Measurements from ENCODE around the gene SHROOM2.

The SHROOM2 gene

DNA sequence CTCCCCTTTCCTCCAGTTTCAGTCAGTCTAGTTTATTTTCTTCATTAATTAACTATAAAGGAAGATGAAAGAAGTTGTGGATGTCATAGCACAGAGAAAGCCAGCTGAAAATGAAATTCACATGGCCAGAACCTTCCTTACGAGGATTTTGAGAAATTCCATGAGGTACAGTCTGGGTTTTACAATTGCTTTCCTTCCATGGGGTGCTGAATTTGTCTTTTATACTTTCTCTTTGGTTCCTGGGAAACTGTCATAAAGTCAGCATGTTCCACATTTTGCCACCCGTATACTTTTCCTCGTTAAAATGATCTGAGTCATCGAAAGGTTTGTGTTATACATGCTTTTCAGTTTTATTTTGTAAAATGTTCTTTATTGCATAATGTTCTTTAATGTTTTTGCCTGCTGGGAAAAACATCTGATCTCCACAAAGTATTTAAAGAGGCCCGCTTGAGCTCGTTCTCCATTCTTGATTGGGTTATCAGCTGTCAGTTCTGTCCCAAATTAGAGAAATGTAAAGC, 102.8 kb downstream of the SHROOM2 start:
- no peaks in the 10 kb centered on the region for H3F3A ChIP-seq (ENCODE audit: insufficient read depth, low read length)
- no peak overlapping the region for H3K27ac ChIP-seq (ENCODE audit: low read length)
- H3K36me3 ChIP-seq (replicated peaks; ENCODE audit: insufficient read depth, low read length), result no peaks in the 10 kb centered on the region
- H3K27me3 ChIP-seq (replicated peaks; ENCODE audit: insufficient read depth, low read length), result no peaks in the 10 kb centered on the region
- no peaks in the 10 kb centered on the region for H3K9me3 ChIP-seq (replicated peaks; ENCODE audit: insufficient read depth, low read length)
- H3K9ac ChIP-seq (ENCODE audit: low read length), result no peak overlapping the region
- no peaks in the 10 kb centered on the region for H3K9me2 ChIP-seq (replicated peaks; ENCODE audit: insufficient read depth, low read length)
- TF ChIP-seq EZH2phosphoT487 (IDR thresholded peaks at IDR 0.05; ENCODE audit: low read length), result no peak
- no peaks in the 10 kb centered on the region for H3K79me2 ChIP-seq (ENCODE audit: low read length)
- H3K4me3 ChIP-seq (ENCODE audit: low read length), result no peak overlapping the region
- no peaks in the 10 kb centered on the region for H4K20me1 ChIP-seq (ENCODE audit: insufficient read depth, low read length)
- no peak overlapping the region for H3K4me2 ChIP-seq (ENCODE audit: low read depth, low read length)
- no peaks in the 10 kb centered on the region for H3K4me1 ChIP-seq (ENCODE audit: low read length)
- no peak overlapping the region for H2AFZ ChIP-seq (ENCODE audit: low read length)
- no peak for DNase-seq

DNA sequence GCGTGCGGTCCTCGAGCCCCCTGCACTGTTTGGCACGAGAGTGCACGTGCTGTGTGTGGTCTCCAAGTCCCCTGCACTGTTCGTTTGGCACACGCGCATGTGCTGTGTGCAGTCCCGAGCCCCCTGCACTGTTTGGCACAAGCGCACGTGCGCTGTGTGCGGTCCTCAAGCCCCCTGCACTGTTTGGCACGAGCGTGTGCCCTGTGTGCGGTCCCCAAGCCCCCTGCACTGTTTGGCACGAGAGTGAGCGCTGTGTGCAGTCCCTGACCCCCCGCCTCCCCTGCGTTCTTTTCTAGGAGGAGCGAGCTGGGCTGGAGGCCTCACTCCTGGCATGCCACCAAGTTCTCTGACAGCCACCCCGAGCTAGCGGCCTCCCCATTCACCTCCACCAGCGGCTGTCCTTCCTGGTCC, 104.5 kb downstream of the SHROOM2 start:
- TF ChIP-seq EZH2phosphoT487 (IDR thresholded peaks at IDR 0.05; ENCODE audit: low read length) (no peak), EZH2 (optimal IDR thresholded peaks at IDR 0.05; ENCODE audit: low read depth, low read length) (no peak)
- TF ChIP-seq, protein P1, sequence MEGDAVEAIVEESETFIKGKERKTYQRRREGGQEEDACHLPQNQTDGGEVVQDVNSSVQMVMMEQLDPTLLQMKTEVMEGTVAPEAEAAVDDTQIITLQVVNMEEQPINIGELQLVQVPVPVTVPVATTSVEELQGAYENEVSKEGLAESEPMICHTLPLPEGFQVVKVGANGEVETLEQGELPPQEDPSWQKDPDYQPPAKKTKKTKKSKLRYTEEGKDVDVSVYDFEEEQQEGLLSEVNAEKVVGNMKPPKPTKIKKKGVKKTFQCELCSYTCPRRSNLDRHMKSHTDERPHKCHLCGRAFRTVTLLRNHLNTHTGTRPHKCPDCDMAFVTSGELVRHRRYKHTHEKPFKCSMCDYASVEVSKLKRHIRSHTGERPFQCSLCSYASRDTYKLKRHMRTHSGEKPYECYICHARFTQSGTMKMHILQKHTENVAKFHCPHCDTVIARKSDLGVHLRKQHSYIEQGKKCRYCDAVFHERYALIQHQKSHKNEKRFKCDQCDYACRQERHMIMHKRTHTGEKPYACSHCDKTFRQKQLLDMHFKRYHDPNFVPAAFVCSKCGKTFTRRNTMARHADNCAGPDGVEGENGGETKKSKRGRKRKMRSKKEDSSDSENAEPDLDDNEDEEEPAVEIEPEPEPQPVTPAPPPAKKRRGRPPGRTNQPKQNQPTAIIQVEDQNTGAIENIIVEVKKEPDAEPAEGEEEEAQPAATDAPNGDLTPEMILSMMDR (IDR thresholded peaks at IDR 0.05; ENCODE audit: low read length), result no peak

DNA sequence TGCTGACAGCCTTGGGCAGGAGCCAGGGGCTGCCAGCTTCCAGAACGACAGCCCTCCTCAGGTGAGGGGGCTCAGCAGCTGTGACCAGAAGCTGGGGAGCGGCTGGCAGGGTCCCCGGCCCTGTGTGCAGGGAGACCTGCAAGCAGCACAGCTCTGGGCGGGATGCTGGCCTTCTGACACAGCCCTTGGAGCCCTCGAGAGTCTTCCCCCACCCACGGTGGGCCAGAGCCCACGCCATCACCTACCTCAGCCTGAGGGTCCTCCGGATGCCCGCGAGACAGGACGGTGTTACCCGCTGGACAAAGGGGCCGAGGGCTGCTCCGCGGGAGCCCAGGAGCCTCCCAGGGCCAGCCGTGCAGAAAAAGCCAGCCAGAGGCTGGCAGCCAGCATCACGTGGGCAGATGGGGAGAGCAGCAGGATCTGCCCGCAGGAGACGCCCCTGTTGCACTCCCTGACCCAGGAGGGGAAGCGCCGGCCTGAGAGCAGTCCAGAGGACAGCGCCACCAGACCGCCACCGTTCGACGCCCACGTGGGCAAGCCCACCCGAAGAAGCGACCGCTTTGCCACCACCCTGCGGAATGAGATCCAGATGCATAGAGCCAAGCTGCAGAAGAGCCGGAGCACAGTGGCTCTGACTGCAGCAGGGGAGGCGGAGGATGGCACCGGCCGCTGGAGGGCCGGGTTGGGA, 109.1 kb downstream of the SHROOM2 start:
- no peak overlapping the region for H2AFZ ChIP-seq (ENCODE audit: low read length)
- no peaks in the 10 kb centered on the region for H3K79me2 ChIP-seq (ENCODE audit: low read length)
- H3K9me2 ChIP-seq (replicated peaks; ENCODE audit: insufficient read depth, low read length), result no peaks in the 10 kb centered on the region
- no peak overlapping the region for H3K4me3 ChIP-seq (ENCODE audit: low read length)
- H3K27me3 ChIP-seq (replicated peaks; ENCODE audit: insufficient read depth, low read length), result no peaks in the 10 kb centered on the region
- no peak overlapping the region for H3K4me2 ChIP-seq (ENCODE audit: low read depth, low read length)
- TF ChIP-seq EZH2 (optimal IDR thresholded peaks at IDR 0.05; ENCODE audit: low read depth, low read length) (no peak), EZH2phosphoT487 (IDR thresholded peaks at IDR 0.05; ENCODE audit: low read length) (no peak)
- TF ChIP-seq, protein P1 (IDR thresholded peaks at IDR 0.05; ENCODE audit: low read length), result no peak
- H4K20me1 ChIP-seq (ENCODE audit: insufficient read depth, low read length), result no peaks in the 10 kb centered on the region
- H3K27ac ChIP-seq (ENCODE audit: low read length), result no peak overlapping the region
- no peaks in the 10 kb centered on the region for H3F3A ChIP-seq (ENCODE audit: insufficient read depth, low read length)
- no peaks in the 10 kb centered on the region for H3K9me3 ChIP-seq (replicated peaks; ENCODE audit: insufficient read depth, low read length)
- no peak for DNase-seq
- no peaks in the 10 kb centered on the region for H3K4me1 ChIP-seq (ENCODE audit: low read length)
- no peaks in the 10 kb centered on the region for H3K36me3 ChIP-seq (replicated peaks; ENCODE audit: insufficient read depth, low read length)
- no peak overlapping the region for H3K9ac ChIP-seq (ENCODE audit: low read length)

More for the DNA sequence above, 104.5 kb downstream of the SHROOM2 start:
- no peak overlapping the region for H3K4me3 ChIP-seq (ENCODE audit: low read length)
- H3K4me2 ChIP-seq (ENCODE audit: low read depth, low read length), result no peak overlapping the region
- H3F3A ChIP-seq (ENCODE audit: insufficient read depth, low read length), result no peaks in the 10 kb centered on the region
- no peaks in the 10 kb centered on the region for H4K20me1 ChIP-seq (ENCODE audit: insufficient read depth, low read length)
- no peaks in the 10 kb centered on the region for H3K27me3 ChIP-seq (replicated peaks; ENCODE audit: insufficient read depth, low read length)
- no peaks in the 10 kb centered on the region for H3K9me2 ChIP-seq (replicated peaks; ENCODE audit: insufficient read depth, low read length)
- no peaks in the 10 kb centered on the region for H3K9me3 ChIP-seq (replicated peaks; ENCODE audit: insufficient read depth, low read length)
- no peaks in the 10 kb centered on the region for H3K79me2 ChIP-seq (ENCODE audit: low read length)
- no peak overlapping the region for H2AFZ ChIP-seq (ENCODE audit: low read length)
- no peak for DNase-seq
- no peak overlapping the region for H3K9ac ChIP-seq (ENCODE audit: low read length)
- H3K4me1 ChIP-seq (ENCODE audit: low read length), result no peaks in the 10 kb centered on the region
- H3K36me3 ChIP-seq (replicated peaks; ENCODE audit: insufficient read depth, low read length), result no peaks in the 10 kb centered on the region
- H3K27ac ChIP-seq (ENCODE audit: low read length), result no peak overlapping the region

DNA sequence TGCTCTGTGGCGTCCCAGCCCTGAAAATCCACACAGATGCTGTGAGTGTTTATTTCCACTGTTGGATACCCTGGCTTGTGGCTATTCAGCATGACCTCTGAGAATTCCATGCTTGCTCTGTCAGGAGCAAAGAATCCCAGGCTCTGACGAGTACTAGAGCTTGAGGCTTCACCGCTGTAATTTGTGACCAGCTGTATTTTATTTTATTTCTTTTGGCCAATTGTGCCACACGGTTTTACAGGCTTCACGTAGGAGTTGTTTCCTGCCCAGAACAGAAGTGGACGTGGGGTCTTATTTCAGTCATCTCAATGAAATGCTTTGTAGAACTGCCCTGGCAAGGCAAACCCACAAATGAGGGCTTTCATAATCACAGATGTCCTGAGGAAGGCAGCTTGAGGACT, 111.5 kb downstream of the SHROOM2 start:
- Histone ChIP-seq H3K4me3 (ENCODE audit: low read length) (no peak overlapping the region), H3K4me1 (ENCODE audit: low read length) (no peaks in the 10 kb centered on the region), H4K20me1 (ENCODE audit: insufficient read depth, low read length) (no peaks in the 10 kb centered on the region), H3K79me2 (ENCODE audit: low read length) (no peaks in the 10 kb centered on the region), H3K4me2 (ENCODE audit: low read depth, low read length) (no peak overlapping the region), H3K27me3 (replicated peaks; ENCODE audit: insufficient read depth, low read length) (no peaks in the 10 kb centered on the region), H3K9ac (ENCODE audit: low read length) (no peak overlapping the region), H3K9me2 (replicated peaks; ENCODE audit: insufficient read depth, low read length) (no peaks in the 10 kb centered on the region), H3K9me3 (replicated peaks; ENCODE audit: insufficient read depth, low read length) (no peaks in the 10 kb centered on the region), H2AFZ (ENCODE audit: low read length) (no peak overlapping the region), H3F3A (ENCODE audit: insufficient read depth, low read length) (no peaks in the 10 kb centered on the region), H3K36me3 (replicated peaks; ENCODE audit: insufficient read depth, low read length) (no peaks in the 10 kb centered on the region), H3K27ac (ENCODE audit: low read length) (no peak overlapping the region)
- TF ChIP-seq, protein P1 (IDR thresholded peaks at IDR 0.05; ENCODE audit: low read length), result no peak
- TF ChIP-seq EZH2 (optimal IDR thresholded peaks at IDR 0.05; ENCODE audit: low read depth, low read length) (no peak), EZH2phosphoT487 (IDR thresholded peaks at IDR 0.05; ENCODE audit: low read length) (no peak)
- DNase-seq, result no peak
